Thyroid gland (tissue), 4 donors: ENCODE results near the gene VAPA.

Experiments
- CTCF ChIP-seq, 6 experiments: fragments of 200-600 bp in 3 of 6; fragments of 450-650 bp in 3 of 6; sonication (generic) in 3 of 6; IDR thresholded peaks; one replicate each; pipeline ENCODE4 v1.5.1; 2016 to 2019; ENCODE audit warnings: antibody characterized with exemption in 6 of 6, mild to moderate bottlenecking in 2 of 6, inconsistent platforms in 1 of 6, moderate library complexity in 1 of 6
- POLR2A ChIP-seq, 2 donors: fragments of 450-650 bp; IDR thresholded peaks; one replicate each; pipeline ENCODE4 v1.6.1; 2017; ENCODE audit warnings: antibody characterized with exemption in 2 of 2, mild to moderate bottlenecking in 2 of 2, moderate library complexity in 1 of 2

DNA sequence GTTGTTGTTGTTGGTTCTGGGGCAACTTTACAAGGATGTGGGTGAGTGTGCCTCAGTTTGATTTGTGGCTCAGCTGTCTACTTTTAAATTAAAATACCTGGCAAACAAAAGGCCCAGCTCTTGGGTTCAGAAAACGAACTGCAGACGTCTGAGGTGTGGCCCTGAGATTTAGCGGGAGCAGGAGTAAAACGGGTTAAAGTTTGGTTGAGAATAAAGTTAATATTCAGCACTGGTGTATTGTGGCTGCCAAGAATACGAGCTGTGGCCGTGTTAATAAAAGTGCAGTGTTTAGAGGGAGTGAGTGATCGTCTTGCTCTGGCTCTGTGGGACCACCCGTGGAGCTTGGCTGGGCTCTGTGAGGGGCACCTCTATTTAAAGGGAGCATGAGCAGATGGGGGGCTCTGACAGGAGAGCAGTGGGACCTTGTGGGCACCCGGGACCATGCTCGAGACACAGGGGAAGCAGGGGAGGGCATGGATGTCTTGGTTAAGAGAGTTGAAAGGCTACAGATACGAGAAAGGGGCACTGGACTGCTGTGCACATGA, 80.3 kb downstream of the VAPA start:
- TF ChIP-seq CTCF (IDR thresholded peaks at IDR 0.05): no peak
- TF ChIP-seq POLR2A (IDR thresholded peaks at IDR 0.05): no peak
